ENCODE data around the gene MAST3. TPM values are rescaled to one million over a fixed set of nuclear protein-coding genes. Genes with fewer than 3 reads are reported as not detected.

The MAST3 gene
- total and polyA plus RNA-seq, 2 of the 13 experiments (the other 11 are each of a cell fraction or from before 2014, with no cell fraction given), result 4.1 to 4.6 TPM

DNA sequence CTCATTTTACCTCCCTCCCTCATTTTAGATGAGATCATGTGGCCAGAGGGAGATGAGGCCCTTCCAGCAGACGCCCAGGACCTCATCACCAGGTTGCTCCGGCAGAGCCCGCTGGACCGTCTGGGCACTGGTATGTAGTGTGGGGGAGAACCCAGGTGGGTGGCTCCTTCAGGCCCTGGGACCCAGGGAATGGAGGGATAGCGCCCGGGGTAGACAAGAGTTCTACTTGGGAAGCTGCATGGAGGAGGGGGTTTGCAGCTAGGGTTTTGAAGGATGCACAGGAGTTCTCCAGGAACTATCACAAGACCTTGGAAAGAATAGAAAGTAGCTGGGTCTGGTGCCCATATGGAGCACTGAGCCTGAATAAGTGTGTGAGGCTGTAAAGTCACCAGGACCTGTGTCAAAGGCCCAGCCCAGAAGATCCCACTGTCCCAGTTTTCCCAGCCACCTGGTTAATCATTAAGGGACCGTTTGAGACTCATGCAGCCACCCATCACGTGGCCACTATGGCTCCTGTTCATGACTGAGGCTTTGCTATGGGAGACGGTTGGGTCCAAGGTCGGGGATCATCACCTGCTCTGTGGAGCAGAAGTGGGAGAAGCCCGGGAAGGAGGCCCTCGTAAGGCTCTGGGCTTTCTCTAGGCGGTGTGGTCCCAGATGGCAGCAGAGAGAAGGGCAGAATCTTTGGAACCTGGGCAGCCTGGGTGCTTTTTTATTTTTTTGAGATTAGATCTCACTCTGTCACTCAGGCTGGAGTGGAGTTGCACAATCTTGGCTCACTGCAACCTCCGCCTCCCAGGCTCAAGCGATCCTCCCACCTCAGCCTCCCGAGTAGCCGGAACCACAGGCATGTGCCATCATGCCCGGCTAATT, 38.4 kb downstream of the MAST3 start (continued):
- TF ChIP-seq, protein P1, sequence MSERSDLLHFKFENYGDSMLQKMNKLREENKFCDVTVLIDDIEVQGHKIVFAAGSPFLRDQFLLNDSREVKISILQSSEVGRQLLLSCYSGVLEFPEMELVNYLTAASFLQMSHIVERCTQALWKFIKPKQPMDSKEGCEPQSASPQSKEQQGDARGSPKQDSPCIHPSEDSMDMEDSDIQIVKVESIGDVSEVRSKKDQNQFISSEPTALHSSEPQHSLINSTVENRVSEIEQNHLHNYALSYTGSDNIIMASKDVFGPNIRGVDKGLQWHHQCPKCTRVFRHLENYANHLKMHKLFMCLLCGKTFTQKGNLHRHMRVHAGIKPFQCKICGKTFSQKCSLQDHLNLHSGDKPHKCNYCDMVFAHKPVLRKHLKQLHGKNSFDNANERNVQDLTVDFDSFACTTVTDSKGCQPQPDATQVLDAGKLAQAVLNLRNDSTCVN (CRISPR knock-in tag; IDR thresholded peaks at IDR 0.05; ENCODE audit: borderline replicate concordance), result no peak
- TF ChIP-seq TCF12 (IDR thresholded peaks at IDR 0.05), result no peak
- no peak for TF ChIP-seq TCF12 (CRISPR knock-in tag; IDR thresholded peaks at IDR 0.05)
- TF ChIP-seq RAD51 (IDR thresholded peaks at IDR 0.05; ENCODE audit: borderline replicate concordance), result peak; percentile 83
- TF ChIP-seq CBX2 (IDR thresholded peaks at IDR 0.05; ENCODE audit: low read depth, low read length), result no peak
- no peak for TF ChIP-seq CBX2 (CRISPR knock-in tag; IDR thresholded peaks at IDR 0.05; ENCODE audit: low read depth)
- no peak for TF ChIP-seq NCOA5 (CRISPR knock-in tag; IDR thresholded peaks at IDR 0.05)
- TF ChIP-seq SAFB2 (CRISPR knock-in tag; IDR thresholded peaks at IDR 0.05; ENCODE audit: borderline replicate concordance, low read depth), result no peak
- TF ChIP-seq ZNF180 (CRISPR knock-in tag; IDR thresholded peaks at IDR 0.05; ENCODE audit: borderline replicate concordance, low read depth), result no peak
- no peak for TF ChIP-seq ZEB1 (IDR thresholded peaks at IDR 0.05; ENCODE audit: insufficient replicate concordance, low read depth)
- TF ChIP-seq ZNF652 (CRISPR knock-in tag; IDR thresholded peaks at IDR 0.05; ENCODE audit: borderline replicate concordance, low read depth), result no peak
- TF ChIP-seq THAP8 (CRISPR knock-in tag; IDR thresholded peaks at IDR 0.05; ENCODE audit: borderline replicate concordance), result no peak
- no peak for TF ChIP-seq ATF7-NPFF (CRISPR knock-in tag; IDR thresholded peaks at IDR 0.05; ENCODE audit: low read depth)
- TF ChIP-seq ZSCAN9 (CRISPR knock-in tag; IDR thresholded peaks at IDR 0.05; ENCODE audit: borderline replicate concordance), result 0 out of 2 replicates have a peak, but pooled peaks have one; percentile 29
- no peak for TF ChIP-seq NFRKB (IDR thresholded peaks at IDR 0.05)
- TF ChIP-seq REPIN1 (CRISPR knock-in tag; IDR thresholded peaks at IDR 0.05; ENCODE audit: borderline replicate concordance, low read depth), result peak; percentile 53; the same call in 1 of the 2 replicates
- no peak for TF ChIP-seq MAFF (IDR thresholded peaks at IDR 0.05; ENCODE audit: low read depth, low read length)
- TF ChIP-seq CREBL2 (CRISPR knock-in tag; IDR thresholded peaks at IDR 0.05; ENCODE audit: borderline replicate concordance), result no peak
- TF ChIP-seq PITX1 (CRISPR knock-in tag; IDR thresholded peaks at IDR 0.05), result peak; percentile 81
- TF ChIP-seq JUN (CRISPR knock-in tag; IDR thresholded peaks at IDR 0.05), result no peak
- TF ChIP-seq ZNF230 (CRISPR knock-in tag; IDR thresholded peaks at IDR 0.05), result no peak
- peak; percentile 68 for TF ChIP-seq RARA (CRISPR knock-in tag; IDR thresholded peaks at IDR 0.05)
- TF ChIP-seq, protein P2, sequence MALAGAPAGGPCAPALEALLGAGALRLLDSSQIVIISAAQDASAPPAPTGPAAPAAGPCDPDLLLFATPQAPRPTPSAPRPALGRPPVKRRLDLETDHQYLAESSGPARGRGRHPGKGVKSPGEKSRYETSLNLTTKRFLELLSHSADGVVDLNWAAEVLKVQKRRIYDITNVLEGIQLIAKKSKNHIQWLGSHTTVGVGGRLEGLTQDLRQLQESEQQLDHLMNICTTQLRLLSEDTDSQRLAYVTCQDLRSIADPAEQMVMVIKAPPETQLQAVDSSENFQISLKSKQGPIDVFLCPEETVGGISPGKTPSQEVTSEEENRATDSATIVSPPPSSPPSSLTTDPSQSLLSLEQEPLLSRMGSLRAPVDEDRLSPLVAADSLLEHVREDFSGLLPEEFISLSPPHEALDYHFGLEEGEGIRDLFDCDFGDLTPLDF (CRISPR knock-in tag; IDR thresholded peaks at IDR 0.05), result no peak; the same call in 1 of the 2 replicates
- no peak; the same call in 1 of the 2 replicates for TF ChIP-seq FOXO1 (CRISPR knock-in tag; IDR thresholded peaks at IDR 0.05)
- TF ChIP-seq, protein P3, sequence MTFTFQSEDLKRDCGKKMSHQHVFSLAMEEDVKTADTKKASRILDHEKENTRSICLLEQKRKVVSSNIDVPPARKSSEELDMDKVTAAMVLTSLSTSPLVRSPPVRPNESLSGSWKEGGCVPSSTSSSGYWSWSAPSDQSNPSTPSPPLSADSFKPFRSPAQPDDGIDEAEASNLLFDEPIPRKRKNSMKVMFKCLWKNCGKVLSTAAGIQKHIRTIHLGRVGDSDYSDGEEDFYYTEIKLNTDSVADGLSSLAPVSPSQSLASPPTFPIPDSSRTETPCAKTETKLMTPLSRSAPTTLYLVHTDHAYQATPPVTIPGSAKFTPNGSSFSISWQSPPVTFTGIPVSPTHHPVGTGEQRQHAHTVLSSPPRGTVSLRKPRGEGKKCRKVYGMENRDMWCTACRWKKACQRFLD (CRISPR knock-in tag; IDR thresholded peaks at IDR 0.05; ENCODE audit: borderline replicate concordance), result no peak

Measured in HepG2 (cell line).